ENCODE data around the gene RNASET2.

The RNASET2 gene

DNA sequence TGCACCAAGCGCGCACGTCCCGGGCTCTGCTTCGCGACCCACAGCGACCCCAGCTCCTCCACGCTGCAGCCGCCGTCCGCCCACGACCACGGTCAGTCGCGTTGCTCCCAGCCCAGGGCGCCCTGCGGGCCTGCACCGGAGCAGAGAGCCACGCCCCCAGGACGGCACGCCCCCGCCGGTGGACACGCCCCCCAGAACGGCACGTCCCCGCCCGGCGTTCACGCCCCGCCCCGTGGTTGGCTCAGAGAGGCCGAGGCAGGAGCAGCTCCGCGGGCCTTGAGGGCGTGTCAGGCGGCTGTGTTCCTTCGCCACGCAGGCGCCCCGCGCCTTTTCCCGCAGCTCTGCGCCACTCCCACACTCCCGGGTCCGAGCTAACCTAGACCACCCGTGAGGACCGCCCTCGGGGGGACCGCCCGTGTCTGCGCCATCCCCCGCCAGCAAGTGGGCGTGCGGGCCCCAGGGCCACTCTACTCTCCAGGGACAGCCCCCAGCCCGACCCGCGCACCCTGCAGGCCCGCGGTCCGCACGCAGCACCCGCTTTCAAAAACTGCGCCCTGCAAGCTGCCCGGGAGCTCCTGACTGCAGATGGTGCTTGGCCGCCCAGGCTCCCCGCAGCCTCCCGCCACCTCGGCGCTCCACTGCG lies at the start of gene RNASET2:
Gene RNASET2 (minus strand): TSS at position 107 of the 643 bp plus-strand sequence. CDS start 368 bp downstream, outside the sequence.
- DNase-seq (ENCODE audit: low spot score) = peak; percentile 93

GRCh38 chr6:167005350-167006159 lies 49.2 kb upstream of the RNASET2 start:
- no peak for DNase-seq (ENCODE audit: low spot score)

- no peak for DNase-seq (ENCODE audit: low spot score)
Measured at GRCh38 chr6:167000759-167001158, 44.4 kb upstream of the RNASET2 start.

- no peak for DNase-seq (ENCODE audit: low spot score)
Measured at GRCh38 chr6:166999884-167000253, 43.5 kb upstream of the RNASET2 start.

DNA sequence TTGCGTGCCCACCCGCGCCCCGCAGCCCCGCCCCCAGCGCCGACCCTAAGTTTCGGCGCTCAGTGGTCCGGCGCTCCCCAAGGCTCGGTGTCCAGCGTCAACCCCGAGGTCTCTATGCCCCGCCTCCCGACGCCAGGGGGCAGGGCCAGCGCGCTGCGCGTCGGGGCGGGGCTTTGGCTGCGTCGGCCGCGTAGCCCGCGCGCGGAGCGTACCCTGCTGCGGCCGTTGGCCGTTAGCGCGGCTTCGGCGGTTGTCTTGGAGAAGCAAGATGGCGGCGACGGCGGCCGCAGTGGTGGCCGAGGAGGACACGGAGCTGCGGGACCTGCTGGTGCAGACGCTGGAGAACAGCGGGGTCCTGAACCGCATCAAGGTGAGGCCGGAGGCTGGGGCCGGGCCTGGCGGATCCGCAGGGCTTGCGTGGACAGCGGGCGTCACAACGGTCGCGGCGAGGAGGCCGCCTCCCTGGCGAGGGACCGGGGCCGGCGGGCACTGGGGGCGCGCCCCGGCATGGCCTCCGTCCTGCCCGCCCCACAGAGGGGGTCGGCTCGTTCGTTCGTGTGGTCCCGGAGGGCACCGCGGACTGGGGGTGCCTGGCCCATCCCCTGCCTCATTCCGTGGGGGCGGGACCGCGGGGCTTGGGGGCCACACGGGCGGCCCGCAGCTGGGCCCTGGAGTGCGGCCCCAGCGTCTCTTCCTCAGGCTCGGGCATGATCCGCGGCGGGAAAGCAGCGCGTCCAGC lies 43.0 kb upstream of the RNASET2 start, which contains the start of gene CEP43:
Gene CEP43 (plus strand): TSS at position 253 of the 739 bp plus-strand sequence. CDS start 16 bp downstream, at position 269.
- peak; percentile 95 for DNase-seq (ENCODE audit: low spot score)

DNA sequence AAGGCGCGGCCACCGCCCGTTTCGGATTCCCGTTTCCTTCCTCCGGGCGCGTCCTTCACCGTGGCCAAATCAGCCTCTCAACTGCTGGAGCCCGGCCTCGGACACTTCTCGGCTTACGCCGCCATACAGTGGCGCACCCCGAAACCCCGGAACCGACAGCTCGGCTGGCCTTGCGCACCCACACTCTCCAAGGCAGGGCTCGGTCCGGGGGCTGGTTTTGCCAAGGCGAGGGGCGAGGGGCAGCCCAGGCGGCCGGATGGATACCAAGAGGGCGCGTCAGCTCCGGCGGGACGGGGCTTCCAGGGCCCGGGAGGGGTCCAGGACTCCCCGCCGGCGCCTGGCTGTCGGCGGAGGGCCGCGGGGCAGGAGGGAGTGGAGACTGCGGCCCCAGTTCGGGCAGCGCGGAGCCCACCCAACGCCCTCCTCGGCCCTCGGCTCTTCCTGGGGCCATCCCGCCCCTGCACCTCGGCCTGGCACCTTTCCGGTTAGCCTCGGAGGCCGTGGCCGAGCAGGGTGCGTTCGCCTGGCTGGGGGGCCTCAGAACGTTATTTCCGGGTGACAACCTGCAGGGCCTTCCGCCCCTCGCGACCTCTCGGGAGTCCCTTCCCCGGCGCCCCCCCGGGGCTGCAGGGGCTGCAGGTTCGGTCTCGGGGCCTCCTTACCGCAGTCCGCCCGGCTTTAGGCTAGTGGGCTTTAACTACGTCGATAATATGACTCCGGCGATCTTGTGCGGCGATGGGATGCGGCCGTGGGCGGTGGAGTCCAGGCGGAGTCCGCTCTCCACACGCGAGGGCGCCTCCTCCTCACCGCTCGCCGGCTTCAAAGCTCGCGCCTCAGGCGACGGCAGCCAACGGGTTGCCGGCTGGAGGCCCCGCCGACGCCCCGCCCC lies 42.1 kb upstream of the RNASET2 start:
- DNase-seq (ENCODE audit: low spot score) = no peak

GRCh38 chr6:166997768-166998255 lies 41.5 kb upstream of the RNASET2 start:
- peak; percentile 58 for DNase-seq (ENCODE audit: low spot score)

DNA sequence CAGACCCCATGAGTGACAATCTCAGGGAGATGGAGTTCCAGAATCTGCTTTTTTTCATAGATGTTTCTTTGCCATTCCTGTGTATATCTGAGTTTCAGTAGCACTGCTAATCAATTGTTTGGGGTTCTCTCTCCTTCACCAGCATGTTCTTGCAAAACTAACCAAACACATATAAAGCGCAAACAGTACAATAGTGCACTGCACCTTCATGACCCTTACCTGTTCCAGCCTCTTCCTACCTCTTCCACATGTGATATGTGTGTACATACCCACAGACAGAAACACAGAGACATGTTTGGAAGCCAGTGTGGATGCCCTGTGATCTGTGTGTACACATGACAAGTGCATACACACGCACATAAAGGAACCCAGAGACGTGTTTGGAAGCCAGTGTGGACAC lies 41.0 kb upstream of the RNASET2 start:
- DNase-seq (ENCODE audit: low spot score) = no peak

DNA sequence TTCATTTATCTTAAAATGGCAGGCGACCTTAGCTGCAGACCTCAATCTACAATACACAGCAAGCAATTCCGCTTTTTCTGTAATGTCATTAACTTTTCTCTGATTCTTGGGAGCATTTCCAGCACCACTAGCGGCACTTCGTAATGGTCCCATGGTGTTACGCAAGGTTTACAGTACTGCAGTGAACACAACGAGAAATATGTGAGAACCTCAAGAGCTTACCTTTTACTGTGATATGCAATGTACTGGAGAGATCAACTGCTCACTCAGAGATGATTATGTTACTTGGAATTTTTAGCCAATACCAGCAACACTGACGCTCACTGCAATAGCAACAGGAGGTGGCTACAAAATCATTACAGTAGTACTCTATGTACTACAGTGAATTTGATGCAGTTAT lies 40.1 kb upstream of the RNASET2 start:
- DNase-seq (ENCODE audit: low spot score) = no peak

GRCh38 chr6:166989427-166990032 lies 33.2 kb upstream of the RNASET2 start:
- peak; percentile 30 for DNase-seq (ENCODE audit: low spot score)

DNA sequence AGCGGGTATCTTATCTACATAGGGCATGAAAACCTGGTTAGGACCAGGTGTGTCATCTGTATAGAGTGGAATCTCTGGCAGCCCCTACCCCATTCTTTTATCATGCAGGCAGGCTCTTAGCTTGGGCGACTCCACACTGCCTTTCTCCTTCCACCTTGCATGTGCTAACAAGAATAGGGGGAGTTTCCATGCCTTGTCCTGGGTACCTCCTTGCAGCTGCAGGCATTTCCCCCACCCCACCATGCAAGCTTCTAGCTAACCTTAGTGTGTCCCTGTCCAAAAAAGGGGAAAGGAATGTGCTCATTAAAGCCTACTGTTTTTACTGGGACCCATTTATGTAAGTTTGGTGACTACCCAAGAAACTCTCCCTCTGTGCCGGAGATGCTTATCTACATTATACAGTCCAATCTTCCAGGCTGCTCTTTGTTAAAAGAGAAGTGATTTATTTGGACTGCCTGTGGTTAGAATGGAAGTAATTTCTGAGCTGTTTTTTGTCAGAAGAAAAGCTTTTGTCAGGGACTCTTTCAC lies 32.4 kb upstream of the RNASET2 start:
- DNase-seq (ENCODE audit: low spot score) = no peak

- DNase-seq (ENCODE audit: low spot score) = no peak
Measured at GRCh38 chr6:166987930-166988329, 31.6 kb upstream of the RNASET2 start.

- DNase-seq (ENCODE audit: low spot score) = no peak
Measured at GRCh38 chr6:166987448-166987847, 31.1 kb upstream of the RNASET2 start.

DNA sequence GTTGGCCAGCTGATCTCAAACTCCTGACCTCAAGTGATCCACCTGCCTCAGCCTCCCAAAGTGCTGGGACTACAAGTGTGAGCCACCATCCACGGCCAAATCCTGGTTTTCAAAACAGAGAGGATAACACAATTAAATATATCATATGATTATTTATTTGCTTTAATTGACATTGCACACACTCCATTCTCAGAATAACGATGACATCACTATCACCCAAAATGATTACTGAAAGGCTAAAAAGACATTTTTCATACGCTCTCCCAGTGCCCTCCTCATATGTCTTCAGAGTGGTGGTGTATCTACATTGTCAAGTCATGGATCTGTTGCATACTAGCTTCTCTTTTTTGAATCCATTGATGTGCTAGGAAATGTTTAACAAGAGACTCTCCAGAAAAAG lies 24.4 kb upstream of the RNASET2 start:
- DNase-seq (ENCODE audit: low spot score) = no peak

- no peak for DNase-seq (ENCODE audit: low spot score)
Measured at GRCh38 chr6:166977621-166978525, 21.5 kb upstream of the RNASET2 start.

- no peak for DNase-seq (ENCODE audit: low spot score)
Measured at GRCh38 chr6:166976636-166977035, 20.3 kb upstream of the RNASET2 start.

GRCh38 chr6:166972101-166972500 lies 15.8 kb upstream of the RNASET2 start:
- no peak for DNase-seq (ENCODE audit: low spot score)

DNA sequence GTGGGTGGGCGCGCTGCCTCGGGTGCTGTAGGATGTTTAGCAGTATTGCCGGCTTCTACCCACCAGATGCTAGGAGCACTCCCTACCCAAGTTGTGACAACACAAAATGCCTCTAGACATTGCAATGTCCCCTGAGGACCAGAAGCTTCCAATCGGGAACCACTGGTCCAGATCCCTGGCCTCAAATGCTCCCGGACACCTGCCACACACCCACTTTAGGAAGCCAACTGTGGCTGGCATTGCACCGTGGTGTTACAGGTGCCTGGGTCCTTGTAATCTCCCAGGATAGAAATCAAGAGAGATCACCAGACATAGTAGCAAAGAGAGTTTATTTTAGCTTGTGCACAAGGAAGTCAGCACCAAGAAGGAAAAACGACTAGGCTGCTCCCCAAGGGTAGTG lies 14.9 kb upstream of the RNASET2 start:
- no peak for DNase-seq (ENCODE audit: low spot score)

- no peak for DNase-seq (ENCODE audit: low spot score)
Measured at GRCh38 chr6:166970776-166971175, 14.4 kb upstream of the RNASET2 start.

DNA sequence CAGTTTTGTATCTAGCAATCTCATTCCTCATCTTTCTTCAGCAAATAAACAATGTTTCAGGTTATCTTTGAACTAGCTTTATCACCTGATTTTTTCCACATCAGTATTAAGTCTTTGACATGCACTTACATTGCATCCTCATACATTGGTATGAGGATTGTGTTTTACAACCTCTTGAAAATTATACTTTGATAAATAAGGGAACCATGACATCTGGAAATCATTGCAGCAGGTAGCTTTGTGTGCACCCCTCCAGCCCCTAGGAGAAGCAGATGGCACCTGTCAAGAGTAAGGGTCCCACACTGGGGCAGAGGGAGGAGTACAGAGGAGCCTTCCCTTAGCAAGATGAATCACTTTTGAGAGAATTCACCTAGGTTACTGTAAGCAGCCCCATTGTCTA lies 13.7 kb upstream of the RNASET2 start:
- DNase-seq (ENCODE audit: low spot score) = no peak

All from hematopoietic multipotent progenitor cell treated with erythropoietin and hydrocortisone succinate and interleukin-3 and kit ligand, for 15 days (in vitro differentiated cells).